ENCODE measurements around the gene HSCB.

- TF ChIP-seq CTCF (IDR thresholded peaks at IDR 0.05; ENCODE audit: poor library complexity, severe bottlenecking) = no peak
- TF ChIP-seq EP300 (conservative IDR thresholded peaks at IDR 0.05; ENCODE audit: poor library complexity, severe bottlenecking) = no peak
- TF ChIP-seq POLR2AphosphoS5 (IDR thresholded peaks at IDR 0.05) = no peak
- no peak for TF ChIP-seq REST (IDR thresholded peaks at IDR 0.05; ENCODE audit: borderline replicate concordance)
Observed at GRCh38 chr22:28795932-28796856, 54.4 kb downstream of the HSCB start.

Measured in neural cell (in vitro differentiated cells).